GM23338 (cell line): ENCODE results near the gene GNG7. TPM values are rescaled to one million over a fixed set of nuclear protein-coding genes. Genes with fewer than 3 reads are reported as not detected.

ENCODE experiments used
- ATAC-seq: fragments of 200-7000 bp; cut with Tn5 transposase; 3 replicates; pipeline ENCODE4 v1.9.1; 2020
- DNase-seq: peaks from one replicate; pipeline ENCODE4 v3.0.0-alpha.2; 2015; ENCODE audit warnings: low spot score
- H2AFZ ChIP-seq: fragments of 200-600 bp; sonication (generic); 2 replicates; pipeline ENCODE4 v1.8.0; 2016; ENCODE audit warnings: antibody characterized with exemption, mild to moderate bottlenecking, moderate library complexity
- H3F3A ChIP-seq: fragments of 200-600 bp; sonication (generic); replicated peaks from 2 replicates; pipeline ENCODE4 v1.8.0; 2017; ENCODE audit warnings: antibody characterized with exemption, mixed run types, low read depth
- H3K27ac ChIP-seq: fragments of 200-600 bp; sonication (generic); 2 replicates; pipeline ENCODE4 v1.6.1; 2016; ENCODE audit warnings: low read depth
- H3K27me3 ChIP-seq: fragments of 200-600 bp; sonication (generic); 2 replicates; pipeline ENCODE4 v1.8.0; 2016; ENCODE audit warnings: mild to moderate bottlenecking, mixed run types, moderate library complexity; ENCODE audit not compliant: insufficient read depth
- H3K36me3 ChIP-seq: fragments of 200-600 bp; sonication (generic); 2 replicates; pipeline ENCODE4 v1.8.0; 2016; ENCODE audit warnings: mild to moderate bottlenecking; ENCODE audit not compliant: insufficient read depth
- H3K4me1 ChIP-seq: fragments of 200-600 bp; sonication (generic); 2 replicates; pipeline ENCODE4 v1.8.0; 2016; ENCODE audit warnings: mild to moderate bottlenecking, moderate library complexity; ENCODE audit not compliant: insufficient read depth
- H3K4me2 ChIP-seq: fragments of 200-600 bp; sonication (generic); 2 replicates; pipeline ENCODE4 v1.7.1; 2017; ENCODE audit warnings: mixed run types
- H3K4me3 ChIP-seq: fragments of 200-600 bp; sonication (generic); 2 replicates; pipeline ENCODE4 v1.6.1; 2016; ENCODE audit warnings: mixed run types
- H3K79me2 ChIP-seq: fragments of 200-600 bp; sonication (generic); replicated peaks from 2 replicates; pipeline ENCODE4 v1.8.0; 2017; ENCODE audit warnings: mild to moderate bottlenecking; ENCODE audit not compliant: insufficient read depth
- H3K9me2 ChIP-seq: fragments of 200-600 bp; sonication (generic); 2 replicates; pipeline ENCODE4 v1.8.0; 2017; ENCODE audit not compliant: insufficient read depth
- H4K20me1 ChIP-seq: fragments of 200-600 bp; sonication (generic); replicated peaks from 2 replicates; pipeline ENCODE4 v1.8.0; 2017; ENCODE audit warnings: mild to moderate bottlenecking; ENCODE audit not compliant: insufficient read depth
- H3K27ac Mint-ChIP-seq: 2 replicates; pipeline ENCODE4 v1.8.0; 2020; ENCODE audit warnings: inconsistent platforms, mild to moderate bottlenecking, moderate library complexity, mixed read lengths
- H3K27me3 Mint-ChIP-seq: 3 replicates; pipeline ENCODE4 v1.8.0; 2022; ENCODE audit warnings: low read depth, mild to moderate bottlenecking, moderate library complexity, mixed read lengths, inconsistent platforms; ENCODE audit not compliant: insufficient read depth, poor library complexity
- H3K36me3 Mint-ChIP-seq: 3 replicates; pipeline ENCODE4 v1.8.0; 2021; ENCODE audit warnings: low read depth, mild to moderate bottlenecking, inconsistent platforms, moderate library complexity, mixed read lengths
- H3K4me1 Mint-ChIP-seq: 3 replicates; pipeline ENCODE4 v1.8.0; 2020; ENCODE audit warnings: mild to moderate bottlenecking, inconsistent platforms, mixed read lengths
- H3K4me3 Mint-ChIP-seq: 3 replicates; pipeline ENCODE4 v1.8.0; 2021; ENCODE audit warnings: moderate library complexity, mild to moderate bottlenecking, inconsistent platforms, mixed read lengths
- H3K9me3 Mint-ChIP-seq: 3 replicates; pipeline ENCODE4 v1.8.0; 2020; ENCODE audit warnings: moderate library complexity, mild to moderate bottlenecking, inconsistent platforms, mixed read lengths
- CREB1 ChIP-seq: fragments of 250-450 bp; sonication (Bioruptor Pico); IDR thresholded peaks from 2 replicates; pipeline ENCODE4 v1.5.0; 2020; ENCODE audit warnings: low read depth, mild to moderate bottlenecking, moderate library complexity
- CTCF ChIP-seq, 2 experiments: fragments of 200-600 bp in 1 of 2; sonication (generic) in 1 of 2; conservative IDR thresholded peaks; 2 replicates each; pipeline versions ENCODE4 v1.5.1 to v1.6.1; 2016 to 2017; ENCODE audit warnings: antibody characterized with exemption in 2 of 2, low read depth in 2 of 2, mild to moderate bottlenecking in 2 of 2, moderate library complexity in 1 of 2
- ETS1 ChIP-seq: IDR thresholded peaks from 2 replicates; pipeline ENCODE4 v1.6.1; 2016; ENCODE audit warnings: antibody characterized with exemption
- EZH2 ChIP-seq: fragments of 200-600 bp; sonication (generic); IDR thresholded peaks from one replicate; pipeline ENCODE4 v1.8.0; 2017; ENCODE audit warnings: antibody characterized with exemption, mild to moderate bottlenecking, low read depth; ENCODE audit not compliant: unreplicated experiment
- EZH2phosphoT487 ChIP-seq: fragments of 200-600 bp; sonication (generic); IDR thresholded peaks from one replicate; pipeline ENCODE4 v1.8.1; 2018; ENCODE audit warnings: antibody characterized with exemption; ENCODE audit not compliant: unreplicated experiment
- JUNB ChIP-seq: IDR thresholded peaks from one replicate; pipeline ENCODE4 v1.6.1; 2016; ENCODE audit warnings: antibody characterized with exemption; ENCODE audit not compliant: unreplicated experiment
- NANOG ChIP-seq: IDR thresholded peaks from 2 replicates; pipeline ENCODE4 v1.6.1; 2016; ENCODE audit warnings: antibody characterized with exemption, borderline replicate concordance
- POLR2AphosphoS5 ChIP-seq: IDR thresholded peaks from 2 replicates; pipeline ENCODE4 v1.6.1; 2016; ENCODE audit warnings: antibody characterized with exemption, low read depth
- REST ChIP-seq: IDR thresholded peaks from one replicate; pipeline ENCODE4 v1.6.1; 2018; ENCODE audit warnings: antibody characterized with exemption; ENCODE audit not compliant: unreplicated experiment
- STAT1 ChIP-seq: IDR thresholded peaks from one replicate; pipeline ENCODE4 v1.6.1; 2016; ENCODE audit warnings: antibody characterized with exemption; ENCODE audit not compliant: unreplicated experiment
- ZNF114 ChIP-seq: fragments of 250-450 bp; sonication (Bioruptor Pico); IDR thresholded peaks from 2 replicates; pipeline ENCODE4 v1.5.0; 2020; ENCODE audit warnings: mild to moderate bottlenecking, moderate library complexity
- ZNF331 ChIP-seq: fragments of 250-450 bp; sonication (Bioruptor Pico); IDR thresholded peaks from 2 replicates; pipeline ENCODE4 v1.5.0; 2020; ENCODE audit warnings: low read depth, mild to moderate bottlenecking, moderate library complexity
- ZNF462 ChIP-seq: fragments of 250-450 bp; sonication (Bioruptor Pico); IDR thresholded peaks from 2 replicates; pipeline ENCODE4 v1.5.0; 2020; ENCODE audit warnings: mild to moderate bottlenecking, moderate library complexity
- polyA plus RNA-seq: library from polyadenylated mRNA; unstranded; fragments of >200 nt; fragmentation: Nextera tagmentation; extraction: Ambion mirVana; gene quantifications from 2 replicates; pipeline ENCODE4 v1.2.1, GENCODE V29; 2016
- total RNA-seq: library from RNA; depleted of rRNA; stranded (reverse); fragments of >200 nt; shearing (Covaris generic); gene quantifications from 2 replicates; pipeline ENCODE4 v1.2.3, GENCODE V29; 2014

The GNG7 gene
- total and polyA plus RNA-seq, 2 experiments from 2014 or later: 5.1 to 5.4 TPM

- ATAC-seq: no peak
These were observed 86.7 kb downstream of the GNG7 start for GRCh38 chr19:2615782-2616181.

More at GRCh38 chr19:2615782-2616181, 86.7 kb downstream of the GNG7 start:
- no peaks in the 10 kb centered on the region for H3K36me3 ChIP-seq
- Mint-ChIP-seq H3K4me1 (peaks cover 16% of the 10 kb centered on the region), H3K9me3 (peaks cover 16% of the 10 kb centered on the region), H3K4me3 (no peak overlapping the region), H3K27ac (no peak overlapping the region), H3K27me3 (peaks cover 18% of the 10 kb centered on the region), H3K36me3 (peaks cover 4% of the 10 kb centered on the region; the same call in 2 of the 3 replicates)
- no peak overlapping the region for H3K4me2 ChIP-seq
- no peaks in the 10 kb centered on the region for H3K4me1 ChIP-seq
- DNase-seq: no peak
- H3F3A ChIP-seq: no peaks in the 10 kb centered on the region
- H3K27ac ChIP-seq: no peak overlapping the region
- H2AFZ ChIP-seq: no peak overlapping the region
- H3K79me2 ChIP-seq: no peaks in the 10 kb centered on the region
- H3K9me2 ChIP-seq: no peaks in the 10 kb centered on the region
- no peak overlapping the region for H3K4me3 ChIP-seq
- no peaks in the 10 kb centered on the region for H3K27me3 ChIP-seq
- H4K20me1 ChIP-seq: no peaks in the 10 kb centered on the region
- no peak for TF ChIP-seq NANOG
- TF ChIP-seq STAT1: no peak
- TF ChIP-seq ZNF462 (CRISPR knock-in tag): no peak
- TF ChIP-seq CTCF (conservative IDR thresholded peaks at IDR 0.05; ENCODE audit: low read depth in 2 of 2): no peak
- TF ChIP-seq EZH2phosphoT487: no peak
- TF ChIP-seq ZNF114 (CRISPR knock-in tag): no peak
- TF ChIP-seq EZH2: no peak
- TF ChIP-seq ZNF331 (CRISPR knock-in tag): no peak
- TF ChIP-seq CREB1 (CRISPR knock-in tag): no peak
- TF ChIP-seq POLR2AphosphoS5: no peak
- no peak for TF ChIP-seq JUNB
- TF ChIP-seq ETS1: no peak
- TF ChIP-seq REST: no peak
